GM12878 (cell line): ENCODE data around the gene TRIP6. TPM values are rescaled to one million over a fixed set of nuclear protein-coding genes. Genes with fewer than 3 reads are reported as not detected.

Experiments
- ASH2L ChIP-seq: fragments of 300-600, 200-600 bp; sonication (generic); IDR thresholded peaks from 2 replicates; pipeline ENCODE4 v1.6.1; 2017; ENCODE audit warnings: low read depth, mild to moderate bottlenecking, borderline replicate concordance
- CBX3 ChIP-seq: fragments of 200-600 bp; sonication (generic); IDR thresholded peaks from 2 replicates; pipeline ENCODE4 v1.6.1; 2016; ENCODE audit warnings: low read depth, borderline replicate concordance
- CREM ChIP-seq: IDR thresholded peaks from 2 replicates; pipeline ENCODE4 v1.6.1; 2014; ENCODE audit warnings: antibody characterized with exemption, low read depth
- CUX1 ChIP-seq: IDR thresholded peaks from 2 replicates; pipeline ENCODE4 v1.6.1; 2012; ENCODE audit warnings: improper control_type of control experiment, low read depth, low read length; ENCODE audit not compliant: insufficient replicate concordance
- E2F8 ChIP-seq: fragments of 450-650 bp; IDR thresholded peaks from 2 replicates; pipeline ENCODE4 v1.6.1; 2018; ENCODE audit warnings: mild to moderate bottlenecking, low read depth, moderate library complexity; ENCODE audit not compliant: partially characterized antibody
- EGR1 ChIP-seq, 2 experiments: IDR thresholded peaks; 1 replicate in 1 of 2; 2 replicates in 1 of 2; pipeline ENCODE4 v1.6.1; 2011 to 2012; ENCODE audit warnings: low read depth in 2 of 2, low read length in 2 of 2, borderline replicate concordance in 1 of 2, mild to moderate bottlenecking in 1 of 2, moderate library complexity in 1 of 2
- MEF2A ChIP-seq: IDR thresholded peaks from 2 replicates; pipeline ENCODE4 v1.6.1; 2011; ENCODE audit warnings: low read depth, mild to moderate bottlenecking, low read length, moderate library complexity; ENCODE audit not compliant: insufficient read depth
- NFYA ChIP-seq: IDR thresholded peaks from 2 replicates; pipeline ENCODE4 v1.6.1; 2011; ENCODE audit warnings: low read depth, mild to moderate bottlenecking, low read length, improper control_type of control experiment, borderline replicate concordance
- PAX5 ChIP-seq: IDR thresholded peaks from 2 replicates; pipeline ENCODE4 v1.6.1; 2011; ENCODE audit warnings: low read depth, low read length, borderline replicate concordance
- REST ChIP-seq: IDR thresholded peaks from 2 replicates; pipeline ENCODE4 v1.6.1; 2012; ENCODE audit warnings: mild to moderate bottlenecking, low read depth, low read length
- SIN3A ChIP-seq: IDR thresholded peaks from 2 replicates; pipeline ENCODE4 v1.6.1; 2012; ENCODE audit warnings: low read depth, low read length, improper control_type of control experiment
- TCF12 ChIP-seq: IDR thresholded peaks from 2 replicates; pipeline ENCODE4 v1.6.1; 2011; ENCODE audit warnings: low read depth, mild to moderate bottlenecking, low read length
- ZBTB11 ChIP-seq: fragments of 450-650 bp; formaldehyde crosslinking; IDR thresholded peaks from 2 replicates; pipeline ENCODE4 v1.5.0; 2022; ENCODE audit warnings: mild to moderate bottlenecking, missing genetic modification characterization
- polyA plus RNA-seq, 11 experiments: library from polyadenylated mRNA; depleted of rRNA in 4 of 11; unstranded in 6 of 11; stranded (reverse) in 5 of 11; fragments of >200 nt; fragmentation: Nextera tagmentation in 4 of 11; fragmentation: Illumina TruSeq in 1 of 11; extraction: Ambion mirVana in 4 of 11; extraction: Trizol in 1 of 11; gene quantifications; 1 replicate in 1 of 11; 2 replicates in 10 of 11; pipeline versions ENCODE4 v1.2.1 to v1.2.3, GENCODE V29; 2011 to 2016; ENCODE audit warnings: inconsistent platforms in 2 of 11, missing spikeins in 2 of 11, low read depth in 1 of 11
- total RNA-seq, 4 experiments: library from RNA; depleted of rRNA in 3 of 4; stranded (reverse); fragments of >200 nt in 3 of 4; fragmentation: Illumina TruSeq in 1 of 4; extraction: Trizol in 1 of 4; gene quantifications; 2 replicates each; pipeline versions ENCODE4 v1.2.1 to v1.2.3, GENCODE V29; 2013 to 2021

Gene TRIP6
- total and polyA plus RNA-seq, 10 of the 15 experiments (the other 5 are each of a cell fraction or from before 2014, with no cell fraction given), result 2.5 to 47.4 (median 25.5) TPM

GRCh38 chr7:100867040-100867775 lies at the start of gene TRIP6 (continued):
- TF ChIP-seq ZBTB11, result no peak
- no peak for TF ChIP-seq MEF2A
- TF ChIP-seq ASH2L, result no peak
- TF ChIP-seq NFYA, result no peak
- no peak for TF ChIP-seq E2F8
- no peak for TF ChIP-seq PAX5
- no peak for TF ChIP-seq SIN3A
- 0 out of 3 replicates have a peak, but pooled peaks of 1 of the 2 experiments have one; percentile 43 for TF ChIP-seq EGR1 (IDR thresholded peaks at IDR 0.05; ENCODE audit: borderline replicate concordance in 1 of 2, low read depth in 2 of 2, low read length in 2 of 2)
- no peak for TF ChIP-seq REST
- TF ChIP-seq TCF12, result no peak
- TF ChIP-seq CREM, result peak; percentile 91
- TF ChIP-seq CBX3, result no peak
- TF ChIP-seq CUX1, result no peak
